ENCODE data around the gene MLH3.

MLH3 gene

GRCh38 chr14:74964787-74965485 is 86.3 kb downstream of the MLH3 start:
- no peak overlapping the region for H3K4me3 ChIP-seq (ENCODE audit: low read length)
- DNase-seq (ENCODE audit: low read depth): peak; percentile 66
- no peak for TF ChIP-seq CTCF (IDR thresholded peaks at IDR 0.05; ENCODE audit: insufficient read depth, low read depth, low read length, missing control alignments)
